ENCODE measurements around the gene ANXA9.

The ANXA9 gene

DNA sequence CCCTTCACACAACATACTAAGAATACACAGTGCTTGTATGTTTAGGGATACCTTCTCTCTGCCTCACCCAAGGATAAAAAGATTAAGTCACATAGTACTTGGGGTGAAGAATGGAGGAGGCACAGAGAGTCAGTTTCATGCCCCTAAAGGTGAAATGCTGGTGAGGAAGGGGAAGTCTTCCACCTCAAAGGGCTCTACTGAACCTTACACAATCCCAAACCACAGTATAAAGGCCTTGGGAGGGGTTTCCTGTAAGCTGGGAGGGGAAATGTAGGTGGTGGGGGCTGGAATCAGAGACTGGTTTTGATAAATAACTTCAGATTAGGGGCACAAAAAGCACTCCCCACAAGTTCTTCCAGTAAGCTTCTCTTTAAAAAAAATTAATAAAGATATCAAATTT is 21.1 kb downstream of the ANXA9 start:
- no peak for DNase-seq (ENCODE audit: low read depth in 2 of 2)

DNA sequence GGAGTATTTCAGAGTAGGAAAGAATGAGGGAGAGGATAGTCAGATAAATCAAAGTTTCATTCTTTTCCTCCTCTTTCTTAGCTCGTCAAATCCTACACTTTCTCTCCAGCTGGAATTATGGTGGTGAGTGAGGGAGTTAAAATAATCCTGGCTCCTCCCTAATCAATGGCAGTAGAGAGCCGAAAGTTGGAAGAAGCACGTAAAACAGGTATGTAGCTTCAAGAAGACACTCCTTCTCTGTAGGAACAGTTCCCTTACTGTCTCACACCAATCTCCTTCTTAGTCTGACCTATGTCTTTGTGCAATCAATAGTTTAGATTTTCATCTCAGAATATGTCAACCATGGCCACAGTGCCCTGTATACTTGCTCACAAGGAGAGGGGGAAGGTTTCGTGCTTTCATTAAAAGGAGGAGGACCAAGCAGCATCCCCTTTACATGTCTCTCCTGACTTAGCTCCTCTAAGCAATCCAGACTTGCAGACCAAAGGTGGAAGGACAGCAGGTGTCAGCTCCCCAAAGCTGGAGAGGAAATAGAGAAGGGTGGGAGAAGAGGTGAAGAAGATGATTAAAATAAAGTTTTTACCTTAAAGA is 23.7 kb downstream of the ANXA9 start:
- no peak for DNase-seq (ENCODE audit: low read depth in 2 of 2)

DNA sequence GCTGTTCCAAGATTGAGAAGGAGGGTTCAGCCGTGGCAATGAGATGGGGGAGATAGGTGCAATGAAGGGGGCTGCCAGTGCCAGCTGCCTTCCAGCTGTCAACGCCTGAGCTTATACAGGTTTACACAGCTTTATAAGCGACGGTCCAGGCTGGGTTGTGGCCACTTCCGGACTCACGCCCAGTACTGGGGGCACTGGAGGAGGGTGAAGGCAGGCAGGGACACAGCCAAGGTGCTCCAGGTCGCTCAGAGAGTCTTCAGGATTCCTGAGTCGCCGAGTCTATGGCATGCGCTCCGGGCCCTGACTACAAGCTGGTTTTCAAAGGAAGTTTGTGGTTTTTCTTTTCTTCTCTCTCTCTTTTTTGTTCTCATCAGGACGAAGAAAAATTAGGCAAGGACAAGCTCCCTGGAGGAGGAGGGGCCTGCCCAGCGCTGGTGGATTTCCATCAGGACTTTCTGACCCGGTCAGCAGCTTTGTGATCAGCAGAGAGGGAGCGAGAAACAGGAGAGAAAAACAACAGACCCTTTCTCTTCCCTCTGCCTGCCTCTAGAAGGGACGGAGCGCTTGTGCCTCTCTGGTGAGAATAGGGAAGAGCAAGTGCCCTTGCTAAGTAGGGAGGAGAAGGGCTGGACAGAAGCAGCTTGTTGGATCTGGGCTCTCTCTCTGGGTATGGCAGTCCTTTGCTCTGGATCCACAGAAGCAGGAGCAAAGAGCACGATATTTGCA is 24.4 kb downstream of the ANXA9 start, which contains the start of gene MINDY1:
TSS of gene MINDY1 (minus strand) at position 576 of the 726 bp plus-strand sequence. CDS start 4,285 bp downstream, outside the sequence.
- DNase-seq (ENCODE audit: low read depth in 2 of 2): peak in 1 of 2 donors; percentile 6

DNA sequence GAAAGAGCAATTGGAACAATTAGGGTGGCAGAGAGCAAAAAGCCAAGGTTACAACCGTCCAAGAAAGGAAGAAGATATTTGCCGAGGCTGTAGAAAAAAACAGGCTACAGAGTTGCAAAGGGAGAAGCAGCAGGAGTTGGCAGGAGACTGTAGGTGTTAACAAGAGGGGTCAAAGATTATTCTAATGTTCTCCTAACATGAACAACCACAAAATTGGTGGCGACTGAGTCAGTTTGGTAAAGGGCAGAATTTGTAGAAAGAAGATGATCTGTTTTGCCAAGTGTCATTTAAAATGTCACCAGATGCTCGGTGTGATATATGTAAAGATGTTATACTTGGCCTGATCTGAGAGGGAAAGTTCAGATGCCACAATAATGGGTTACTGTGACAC is 25.8 kb downstream of the ANXA9 start:
- DNase-seq (ENCODE audit: low read depth in 2 of 2): no peak

DNA sequence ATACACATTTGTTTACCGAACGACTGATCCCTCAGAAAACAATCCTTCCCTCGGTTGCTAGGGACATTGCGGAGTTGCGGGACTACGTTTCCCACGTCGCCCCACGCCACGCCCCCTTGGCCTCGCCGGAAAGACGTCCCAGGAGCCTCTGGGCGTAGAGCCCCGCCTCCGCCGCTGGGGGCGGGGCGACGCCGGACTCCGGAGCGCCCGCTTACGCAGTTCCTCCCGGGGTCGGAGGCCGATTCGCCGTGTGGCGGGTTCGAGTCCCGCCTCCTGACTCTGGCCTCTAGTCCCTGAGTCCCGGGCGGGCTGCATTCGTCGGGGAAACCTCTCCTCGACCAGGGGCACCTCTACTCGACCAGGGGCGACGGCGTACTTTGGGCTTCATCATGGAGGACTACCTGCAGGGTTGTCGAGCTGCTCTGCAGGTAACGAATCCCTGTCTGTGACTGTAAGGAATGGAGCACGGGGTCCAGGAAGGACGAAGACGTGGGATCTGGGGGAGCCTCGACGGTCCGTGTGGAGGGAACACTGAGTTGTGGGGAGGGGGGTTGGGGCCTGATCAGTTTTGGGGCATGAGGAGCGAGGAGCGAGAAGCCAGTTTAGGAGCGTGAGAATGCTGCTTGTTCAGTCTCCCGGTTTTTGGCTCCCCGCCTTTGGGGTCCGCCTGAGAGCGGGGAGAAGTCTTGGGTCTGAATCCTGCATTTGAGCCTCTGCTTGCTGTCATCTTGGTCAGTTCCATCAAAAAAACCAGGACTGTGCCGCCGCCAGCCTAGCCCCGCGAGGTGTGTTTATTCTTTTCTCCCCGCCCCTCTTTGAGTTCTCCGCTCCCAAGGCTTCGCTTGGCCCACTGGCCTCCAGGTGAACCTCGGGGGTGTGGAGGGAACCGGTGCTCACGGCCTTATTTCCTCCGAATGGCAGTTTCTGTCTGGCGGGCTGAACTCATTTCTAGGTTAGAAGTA is 26.4 kb downstream of the ANXA9 start, which contains the start of gene PRUNE1:
TSS of gene PRUNE1 (plus strand) at position 206 of the 962 bp plus-strand sequence. CDS start at position 390, 184 bp downstream.
- peak; percentile 87 to 96 for DNase-seq (ENCODE audit: low read depth in 2 of 2)

DNA sequence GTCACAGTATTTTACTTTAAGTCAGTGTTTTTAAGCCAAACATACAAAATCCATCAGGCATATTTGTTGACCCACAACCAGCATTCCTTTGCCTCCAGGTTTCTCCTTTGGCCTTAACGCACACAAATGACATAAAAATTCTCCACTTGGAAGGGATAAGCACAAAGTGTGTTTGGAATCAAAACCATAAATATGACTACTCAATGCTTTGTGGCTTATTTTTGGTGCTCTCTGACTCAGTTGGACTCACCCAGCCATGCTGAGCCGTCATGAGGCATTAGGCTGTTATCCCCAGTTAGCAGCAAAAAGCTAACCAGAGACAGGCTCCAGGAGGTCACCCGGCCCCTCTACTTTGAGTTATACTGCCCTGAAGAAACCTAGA is 27.1 kb downstream of the ANXA9 start:
- no peak for DNase-seq (ENCODE audit: low read depth in 2 of 2)

DNA sequence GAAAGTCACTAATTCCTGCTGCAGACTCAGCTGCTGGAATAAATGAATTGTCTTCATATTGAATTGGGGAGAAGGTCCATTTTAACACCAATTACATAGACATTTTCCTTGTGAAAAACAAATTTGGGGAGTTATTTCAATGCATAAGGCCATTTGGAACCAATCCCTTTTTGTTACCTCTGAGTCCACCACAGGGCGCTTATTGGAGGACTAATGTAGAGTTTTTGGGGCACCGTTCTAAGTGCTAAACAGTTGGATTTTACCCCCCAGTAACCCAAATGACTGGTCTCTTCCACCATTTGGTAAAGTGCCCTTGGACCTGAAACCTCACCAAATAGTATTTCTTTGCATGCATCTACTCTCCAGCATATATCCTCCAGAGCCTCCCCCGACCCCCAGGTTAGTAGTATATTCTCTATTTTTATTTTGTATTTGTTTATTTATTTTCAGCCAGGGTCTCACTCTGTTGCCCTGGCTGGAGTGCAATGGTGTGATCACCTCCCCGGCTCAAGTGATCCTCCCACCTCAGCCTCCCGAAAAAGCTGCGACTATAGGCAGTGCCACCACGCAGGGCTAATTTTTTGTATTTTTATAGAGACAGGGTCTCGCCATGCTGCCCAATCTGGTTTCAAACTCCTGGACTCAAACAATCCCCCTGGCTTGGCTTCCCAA is 27.7 kb downstream of the ANXA9 start:
- no peak for DNase-seq (ENCODE audit: low read depth in 2 of 2)

DNA sequence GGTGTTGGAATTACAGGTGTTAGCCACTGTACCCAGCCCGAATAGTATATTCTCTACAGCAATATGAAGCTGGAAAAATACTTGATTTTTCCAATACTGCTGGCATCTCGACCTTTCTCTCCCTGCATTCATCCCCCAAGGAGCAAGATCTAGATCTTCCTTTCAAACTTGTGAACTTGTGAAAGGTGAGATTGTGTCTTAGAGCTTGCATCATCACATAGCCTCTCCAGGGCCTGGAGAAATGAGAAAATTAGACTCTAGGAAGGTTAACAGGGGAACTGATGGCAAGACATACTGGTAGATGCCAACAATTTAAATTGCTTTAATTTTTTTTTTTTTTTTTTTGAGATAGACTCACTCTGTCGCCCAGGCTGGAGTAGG is 28.2 kb downstream of the ANXA9 start:
- no peak for DNase-seq (ENCODE audit: low read depth in 2 of 2)

DNA sequence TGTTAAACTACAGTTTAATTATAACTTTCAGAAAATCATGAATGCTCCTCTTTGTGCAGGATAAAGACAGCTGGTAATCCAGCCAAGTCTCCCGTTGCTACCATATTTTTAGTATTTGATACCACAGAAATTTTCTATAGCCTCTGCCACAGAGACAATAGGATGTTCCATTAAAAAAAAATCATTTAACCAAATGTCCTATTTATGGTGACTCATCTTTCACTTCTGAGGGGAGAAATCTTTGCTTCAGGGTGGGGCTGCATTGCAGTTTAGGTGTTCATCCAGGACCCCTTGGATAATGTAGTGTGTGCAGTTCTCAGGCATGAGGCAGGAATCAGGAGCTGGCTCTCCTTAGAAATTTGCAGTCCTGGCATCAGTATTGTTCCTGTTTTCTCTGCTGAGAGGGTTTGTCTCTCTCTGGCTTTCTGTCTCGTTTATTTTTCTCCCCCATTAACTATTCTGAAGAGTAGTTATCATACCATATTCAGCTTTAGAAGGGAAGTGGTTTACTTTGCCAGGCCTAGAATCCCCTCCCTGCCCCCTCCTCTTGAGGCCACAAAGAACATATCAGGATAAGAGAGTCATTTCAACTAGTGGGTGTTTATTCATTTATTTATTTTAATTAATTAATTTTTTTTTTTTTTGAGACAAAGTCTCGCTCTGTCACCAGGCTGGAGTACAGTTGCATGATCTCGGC is 29.2 kb downstream of the ANXA9 start:
- DNase-seq (ENCODE audit: low read depth in 2 of 2): no peak

DNA sequence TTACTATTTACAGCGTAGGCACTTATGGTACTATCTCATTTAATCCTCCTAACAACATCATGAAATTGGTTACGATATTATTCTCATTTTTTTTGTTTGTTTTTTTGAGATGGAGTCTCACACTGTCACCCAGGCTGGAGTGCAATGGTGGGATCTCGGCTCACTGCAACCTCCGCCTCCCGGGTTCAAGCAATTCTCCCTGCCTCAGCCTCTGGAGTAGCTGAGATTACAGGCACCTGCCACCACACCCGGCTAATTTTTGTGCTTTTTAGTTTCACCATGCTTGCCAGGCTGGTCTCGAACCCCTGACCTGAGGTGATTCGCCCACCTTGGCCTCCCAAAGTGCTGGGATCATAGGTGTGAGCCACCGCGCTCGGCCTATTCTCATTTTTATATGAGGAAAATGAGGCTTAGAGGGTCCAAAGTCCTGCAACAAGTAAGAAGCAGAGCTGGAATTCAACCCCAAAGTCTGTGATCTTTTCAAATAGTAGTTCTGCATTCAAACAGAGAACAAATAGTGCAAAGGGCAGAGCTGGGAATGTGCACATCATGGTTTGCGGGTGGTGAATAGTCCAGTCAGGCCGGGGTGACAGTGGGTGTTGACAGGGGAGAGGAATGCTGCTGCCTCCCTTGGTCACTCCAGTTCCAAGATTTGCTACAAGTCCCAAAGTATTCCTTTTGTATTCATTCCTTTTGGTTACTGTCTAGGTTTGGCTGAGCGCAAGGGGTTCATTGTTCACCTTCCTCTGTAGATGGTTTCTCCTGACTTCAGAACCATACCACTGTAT is 30.8 kb downstream of the ANXA9 start:
- DNase-seq (ENCODE audit: low read depth in 2 of 2): no peak

DNA sequence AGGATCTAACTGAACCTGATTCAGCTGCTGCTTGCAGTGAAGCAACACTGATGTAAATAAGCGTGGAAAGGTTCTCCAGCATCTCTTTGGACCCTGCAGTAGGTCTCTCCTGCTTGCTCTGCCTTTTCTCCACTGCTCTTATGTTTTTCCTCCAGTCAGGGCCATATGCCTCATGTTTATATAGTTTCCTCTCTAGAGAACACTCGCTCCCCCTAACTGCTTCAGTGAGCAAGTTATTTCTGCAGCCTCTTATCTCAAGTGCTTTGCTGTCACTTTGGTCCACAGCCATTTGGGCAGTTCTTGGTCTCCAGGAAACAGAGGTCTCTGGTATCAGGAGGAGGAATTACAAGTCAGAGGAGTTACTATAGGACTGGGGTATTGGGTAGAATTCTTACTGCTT is 31.4 kb downstream of the ANXA9 start:
- DNase-seq (ENCODE audit: low read depth in 2 of 2): no peak

DNA sequence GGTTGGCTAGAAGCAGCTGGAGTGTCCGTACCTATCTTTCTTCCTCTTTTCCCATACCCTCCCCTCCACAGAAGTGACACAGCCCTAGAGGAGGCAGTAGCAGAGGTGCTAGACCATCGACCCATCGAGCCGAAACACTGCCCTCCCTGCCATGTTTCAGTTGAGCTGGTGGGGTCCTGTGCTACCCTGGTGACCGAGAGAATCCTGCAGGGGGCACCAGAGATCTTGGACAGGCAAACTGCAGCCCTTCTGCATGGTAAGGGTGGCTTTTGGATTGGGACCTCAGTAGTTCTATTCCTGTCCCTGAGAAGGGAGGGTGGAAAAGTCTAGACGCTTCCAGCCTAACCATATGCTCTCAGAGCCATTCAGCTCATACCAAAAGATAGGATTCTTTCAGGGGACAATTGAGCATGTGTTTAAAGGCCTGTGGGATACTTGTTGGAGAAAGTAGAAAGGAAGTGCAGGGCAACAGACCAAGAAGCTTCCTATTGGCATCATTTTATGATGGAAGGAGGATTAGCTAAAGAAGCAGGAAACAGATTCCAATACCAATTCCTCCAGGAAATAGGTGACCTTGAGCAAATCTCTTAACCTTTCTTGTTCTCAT is 42.6 kb downstream of the ANXA9 start:
- peak; percentile 71 to 75 for DNase-seq (ENCODE audit: low read depth in 2 of 2)

DNA sequence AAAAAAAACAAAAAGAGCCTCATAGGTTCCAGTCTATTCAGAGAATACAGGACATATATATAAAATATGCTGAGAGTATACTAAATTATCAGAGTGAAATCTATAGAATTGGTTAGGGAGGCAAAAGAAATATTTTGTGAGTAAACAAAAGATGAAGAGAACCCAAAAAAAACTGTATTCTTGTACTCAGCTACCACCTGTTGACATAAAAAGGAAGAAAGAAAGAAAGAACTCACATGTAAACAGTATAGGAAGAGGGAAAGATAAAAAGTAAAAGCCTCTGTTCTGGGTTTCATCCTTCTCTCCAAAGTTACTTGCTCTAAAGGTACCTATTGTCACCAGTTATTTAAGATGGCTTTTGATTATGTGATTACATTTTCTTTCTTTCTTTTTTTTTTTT is 44.4 kb downstream of the ANXA9 start:
- DNase-seq (ENCODE audit: low read depth in 2 of 2): no peak

DNA sequence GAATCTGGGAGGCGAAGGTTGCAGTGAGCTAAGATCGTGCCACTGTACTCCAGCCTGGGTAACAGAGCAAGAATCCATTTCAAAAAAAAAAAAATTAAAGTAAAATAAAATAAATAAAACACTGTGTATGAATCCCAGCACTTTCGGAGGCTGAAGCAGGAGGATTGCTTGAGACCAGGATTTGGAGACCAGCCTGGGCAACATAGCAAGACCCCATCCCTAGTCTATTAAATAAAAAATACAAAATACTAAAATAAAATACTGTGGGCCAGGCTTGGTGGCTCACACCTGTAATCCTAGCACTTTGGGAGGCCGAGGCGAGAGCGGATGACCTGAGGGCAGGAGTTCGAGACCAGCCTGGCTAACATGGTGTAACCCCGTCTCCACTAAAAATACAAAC is 50.1 kb downstream of the ANXA9 start:
- no peak for DNase-seq (ENCODE audit: low read depth in 2 of 2)

DNA sequence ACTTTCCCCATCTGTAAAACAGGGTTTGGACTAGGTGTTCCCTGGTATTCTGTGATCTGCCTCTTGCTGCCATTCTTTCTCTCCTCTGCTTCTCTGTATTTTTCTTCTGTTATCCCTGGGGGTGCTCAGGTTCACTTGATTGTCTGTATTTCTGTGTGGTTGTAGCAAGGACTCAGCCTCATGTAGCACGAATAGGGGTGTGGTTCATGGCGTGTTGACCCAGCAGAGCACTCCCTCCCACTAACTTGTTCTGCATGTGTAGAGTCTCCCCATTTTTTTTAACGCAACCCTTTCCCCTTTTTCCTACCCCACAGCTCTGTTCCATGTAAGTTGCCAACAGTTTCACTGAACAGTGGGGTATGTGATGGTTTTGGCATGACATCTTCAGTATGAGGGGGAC is 53.1 kb downstream of the ANXA9 start:
- DNase-seq (ENCODE audit: low read depth in 2 of 2): no peak

DNA sequence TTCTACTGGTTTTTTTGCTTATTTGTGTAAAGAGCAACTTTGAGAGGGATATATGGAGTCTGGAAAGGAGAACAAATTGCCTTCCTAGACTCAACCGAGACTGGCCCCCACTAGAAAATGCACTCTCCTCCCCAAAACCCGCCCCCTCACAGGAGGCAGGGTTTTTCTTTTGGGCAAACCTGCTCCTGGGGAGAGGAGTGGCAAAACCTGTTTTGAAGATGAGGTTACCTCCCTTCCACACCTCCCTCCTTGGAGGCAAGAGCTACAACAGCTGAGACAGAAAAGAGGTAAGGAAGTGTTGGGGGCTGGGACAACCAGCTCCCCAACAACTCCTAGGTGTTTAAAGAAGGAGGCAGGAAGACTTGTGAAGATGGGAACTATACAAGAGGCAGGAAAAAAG is 54.3 kb downstream of the ANXA9 start, which contains the start of gene BNIPL:
TSS of gene BNIPL (plus strand) at position 231 of the 400 bp plus-strand sequence. CDS start at position 371, 140 bp downstream.
- DNase-seq (ENCODE audit: low read depth in 2 of 2): no peak

DNA sequence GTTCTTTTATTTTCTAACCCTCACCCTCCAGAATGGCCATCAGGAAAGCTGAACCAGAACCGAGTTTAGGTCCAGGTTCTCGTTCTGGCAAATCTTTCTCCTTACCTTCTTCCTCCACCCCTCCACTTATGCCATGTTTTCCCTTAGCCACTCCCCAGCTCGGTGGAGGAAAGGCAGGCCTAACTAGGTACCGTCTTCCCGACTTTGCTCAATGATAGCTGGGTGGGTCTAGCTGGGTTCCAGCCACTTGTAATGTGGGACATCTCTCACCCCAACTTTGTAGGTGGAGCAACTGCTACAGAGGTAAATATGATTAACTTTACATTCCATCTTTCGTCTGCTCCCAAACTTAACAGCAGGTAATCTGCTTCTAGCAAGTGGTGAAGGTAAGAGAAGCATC is 54.9 kb downstream of the ANXA9 start:
- no peak for DNase-seq (ENCODE audit: low read depth in 2 of 2)

DNA sequence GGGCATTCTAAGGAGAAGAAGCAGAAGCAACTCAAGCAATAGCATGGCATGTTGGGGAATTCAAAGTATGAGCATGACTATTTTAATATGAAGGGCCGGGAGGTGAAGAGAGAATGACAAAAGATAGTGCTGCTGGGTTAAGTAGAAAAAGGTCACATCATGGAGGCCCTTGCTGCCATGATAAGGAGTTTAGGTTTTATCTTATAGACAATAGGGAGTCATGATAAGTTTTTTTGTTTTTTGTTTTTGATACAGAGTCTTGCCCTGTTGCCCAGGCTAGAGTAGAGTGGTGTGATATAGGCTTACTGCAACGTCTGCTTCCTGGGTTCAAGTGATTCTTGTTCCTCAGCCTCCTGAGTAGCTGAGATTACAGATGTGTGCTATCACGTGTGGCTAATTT is 57.4 kb downstream of the ANXA9 start:
- DNase-seq (ENCODE audit: low read depth in 2 of 2): no peak

DNA sequence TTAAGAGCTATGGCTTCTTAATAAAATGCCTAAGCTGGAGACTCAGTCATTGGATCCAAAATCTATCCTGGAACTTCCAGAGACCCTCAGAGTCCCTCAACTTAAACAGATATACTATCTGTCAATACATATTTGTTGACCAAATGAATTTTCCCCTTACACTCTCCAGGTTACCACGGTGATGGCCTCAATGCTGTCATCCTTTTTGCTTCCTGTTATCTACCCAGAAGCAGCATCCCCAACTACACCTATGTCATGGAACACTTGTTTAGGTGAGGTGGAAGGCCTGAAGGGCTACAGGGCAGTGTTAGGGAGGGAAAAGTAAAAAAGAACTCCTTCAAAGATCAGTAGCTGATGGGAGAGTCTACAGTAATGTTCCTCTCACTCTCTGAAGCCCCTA is 61.1 kb downstream of the ANXA9 start:
- no peak for DNase-seq (ENCODE audit: low read depth in 2 of 2)
